KBM-7 (cell line): Measurements from ENCODE around the gene GNB1.
"Not testable (repeated sequence)": the region's sequence is repeated elsewhere in the genome, so short reads cannot be mapped to it uniquely, and the experiment has no call there.

Source experiments
- DNase-seq: peaks from one replicate; pipeline ENCODE4 v3.0.0-alpha.2; 2015
- in situ Hi-C: fragments of 300-500 bp; cut with MboI; formaldehyde crosslinking; loops from 2 replicates; pipeline ENCODE4 v1.14.3; 2020; ENCODE audit warnings: low sequenced_read_pairs, low pct_unique_long_range_greater_than_20kb, mixed read lengths

GNB1 gene

GRCh38 chr1:1873186-1873585 lies 17.7 kb downstream of the GNB1 start:
- DNase-seq, result no peak
- in situ Hi-C loops, result no loop called here

- in situ Hi-C loops, result no loop called here
- no peak for DNase-seq
These were observed 18.4 kb downstream of the GNB1 start for GRCh38 chr1:1872329-1872994.

GRCh38 chr1:1869469-1869868 lies 21.4 kb downstream of the GNB1 start:
- in situ Hi-C loops, result no loop called here
- DNase-seq, result peak; percentile 66

DNA sequence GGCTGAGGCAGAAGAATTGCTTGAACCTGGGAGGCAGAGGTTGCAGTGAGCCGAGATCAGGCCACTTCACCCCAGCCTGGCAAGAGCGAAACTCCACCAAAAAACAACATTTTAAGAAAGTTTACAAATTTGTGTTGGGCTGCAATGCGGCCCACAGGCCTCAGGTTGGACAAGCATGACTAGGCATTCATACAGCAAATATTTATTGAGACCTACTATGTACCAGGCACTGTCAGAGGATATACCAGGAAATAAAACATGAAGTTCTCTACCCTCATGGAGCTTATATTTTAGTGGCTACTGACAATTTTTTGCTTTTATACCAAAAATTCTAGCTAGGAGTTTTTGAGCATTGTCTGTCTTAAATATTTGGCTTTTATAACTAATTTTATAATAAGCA lies 23.7 kb downstream of the GNB1 start:
- in situ Hi-C loops, result no loop called here
- DNase-seq, result no peak

- in situ Hi-C loops, result no loop called here
- no peak for DNase-seq
These were observed 27.9 kb downstream of the GNB1 start for GRCh38 chr1:1862905-1863547.

GRCh38 chr1:1861761-1862310 lies 29.1 kb downstream of the GNB1 start:
- in situ Hi-C loops, DNase-seq: not testable (repeated sequence)

DNA sequence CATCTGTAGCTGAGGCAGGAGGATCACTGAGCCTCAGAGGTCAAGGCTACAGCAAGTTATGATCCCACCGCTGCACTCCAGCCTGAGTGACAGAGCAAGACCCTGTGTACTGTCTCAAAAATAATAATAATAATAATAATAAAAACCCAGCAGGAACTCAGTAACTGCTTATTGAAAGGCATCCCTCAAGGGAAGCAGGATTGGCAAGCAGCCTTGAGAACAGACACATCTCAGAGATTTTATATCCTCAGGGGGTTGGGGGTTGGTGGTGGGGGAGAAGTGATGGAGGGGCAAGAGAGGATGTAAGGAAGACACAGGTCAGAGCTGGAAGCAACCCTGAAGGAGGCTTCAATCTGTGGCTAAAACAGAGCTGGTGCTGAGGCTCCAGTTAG lies 29.6 kb downstream of the GNB1 start:
- DNase-seq, result no peak
- in situ Hi-C loops, result no loop called here

DNA sequence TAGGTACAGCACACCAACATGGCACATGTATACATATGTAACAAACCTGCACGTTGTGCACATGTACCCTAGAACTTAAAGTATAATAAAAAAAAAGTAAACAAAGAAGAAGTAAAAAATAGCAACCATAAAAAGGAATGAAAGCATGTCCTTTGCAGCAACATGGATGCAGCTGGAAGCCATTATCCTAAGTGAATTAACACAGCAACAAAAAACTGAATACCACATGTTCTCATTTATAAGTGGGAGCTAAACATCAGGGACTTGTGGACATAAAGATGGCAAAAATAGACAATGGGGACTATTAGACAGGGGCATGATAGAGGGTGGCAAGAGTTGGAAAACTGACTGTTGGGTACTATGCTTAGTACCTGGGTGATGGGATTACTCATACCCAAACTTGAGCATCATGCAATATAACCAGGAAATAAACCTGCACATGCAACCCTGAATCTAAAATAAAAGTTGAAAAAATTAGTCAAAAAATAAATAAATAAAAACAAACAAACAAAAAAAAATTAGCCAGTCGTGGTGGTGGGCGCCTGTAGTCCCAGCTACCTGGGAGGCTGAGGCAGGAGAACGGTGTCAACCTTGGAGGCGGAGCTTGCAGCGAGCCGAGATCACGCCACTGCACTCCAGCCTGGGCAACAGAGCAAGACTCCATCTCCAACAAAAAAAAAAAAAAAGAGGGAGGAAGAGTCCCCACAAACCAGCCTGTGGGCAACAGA lies 30.8 kb downstream of the GNB1 start:
- in situ Hi-C loops, DNase-seq: not testable (repeated sequence)

GRCh38 chr1:1858382-1859086 lies 32.4 kb downstream of the GNB1 start:
- peak; percentile 34 for DNase-seq
- in situ Hi-C loops, result no loop called here

DNA sequence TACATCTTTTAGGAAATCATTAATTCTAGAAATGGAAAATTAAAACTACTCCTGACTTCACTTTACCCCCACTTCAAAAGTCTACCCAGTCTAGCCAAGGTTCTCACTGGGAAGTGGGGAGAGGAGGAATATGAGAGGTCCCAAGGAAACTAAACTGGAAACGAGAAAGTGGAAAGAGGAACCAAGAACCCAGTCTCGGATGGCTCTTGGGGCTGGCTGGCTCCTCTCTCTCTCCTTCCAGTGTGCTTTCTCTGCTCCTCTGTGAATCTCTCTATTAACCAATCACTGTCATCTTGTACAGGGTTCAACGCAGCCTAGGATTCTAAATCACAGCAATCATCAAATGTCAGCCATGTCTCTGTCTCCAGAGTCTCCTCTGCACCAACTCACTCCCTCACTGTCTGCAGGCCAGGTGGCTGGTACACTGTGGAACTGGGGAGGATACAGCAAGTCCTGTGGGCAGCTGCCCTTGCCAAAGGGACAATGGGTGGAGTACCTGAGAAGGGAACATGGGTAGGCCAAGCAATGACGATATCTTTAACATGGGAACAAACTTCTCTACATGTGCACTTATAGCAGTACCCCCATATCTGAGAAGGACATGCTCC lies 33.7 kb downstream of the GNB1 start:
- in situ Hi-C loops, result no loop called here
- DNase-seq, result no peak

GRCh38 chr1:1856161-1856560 lies 34.7 kb downstream of the GNB1 start:
- DNase-seq, in situ Hi-C loops: not testable (repeated sequence)

DNA sequence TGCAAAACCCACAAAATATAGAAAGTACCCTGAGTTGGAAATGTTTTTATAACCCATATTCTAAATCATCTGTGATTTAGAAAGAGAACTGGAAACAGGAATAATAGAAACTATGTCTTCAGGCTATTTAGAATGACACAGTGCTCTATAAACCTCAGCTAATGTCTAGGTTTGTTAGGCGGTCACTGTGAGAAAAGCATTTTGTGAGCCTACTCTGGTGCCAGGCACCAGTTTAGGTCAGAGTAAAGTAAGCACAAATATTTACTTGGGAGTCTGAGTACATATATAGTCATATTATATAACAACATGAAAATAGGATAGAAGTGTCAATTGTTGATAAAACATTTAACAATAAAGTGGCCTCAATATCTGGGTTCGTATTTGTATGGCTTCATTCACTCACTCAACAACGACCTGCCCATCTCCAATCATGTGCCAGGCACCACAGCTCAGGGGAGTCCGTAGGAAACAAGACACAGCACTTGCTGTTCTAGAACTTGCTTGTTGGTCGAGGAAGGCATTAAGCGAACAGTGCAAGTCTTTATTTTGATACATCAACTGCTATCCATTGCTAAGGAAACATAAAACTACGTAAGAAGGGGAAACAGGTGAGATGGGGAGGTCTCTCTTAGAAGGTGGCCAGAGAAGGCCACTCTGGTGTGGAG lies 37.2 kb downstream of the GNB1 start:
- no peak for DNase-seq
- in situ Hi-C loops, result no loop called here

GRCh38 chr1:1852619-1853414 lies 38.1 kb downstream of the GNB1 start:
- DNase-seq, result no peak
- in situ Hi-C loops, result no loop called here

GRCh38 chr1:1847890-1848289 lies 43.0 kb downstream of the GNB1 start:
- in situ Hi-C loops, result no loop called here
- no peak for DNase-seq

DNA sequence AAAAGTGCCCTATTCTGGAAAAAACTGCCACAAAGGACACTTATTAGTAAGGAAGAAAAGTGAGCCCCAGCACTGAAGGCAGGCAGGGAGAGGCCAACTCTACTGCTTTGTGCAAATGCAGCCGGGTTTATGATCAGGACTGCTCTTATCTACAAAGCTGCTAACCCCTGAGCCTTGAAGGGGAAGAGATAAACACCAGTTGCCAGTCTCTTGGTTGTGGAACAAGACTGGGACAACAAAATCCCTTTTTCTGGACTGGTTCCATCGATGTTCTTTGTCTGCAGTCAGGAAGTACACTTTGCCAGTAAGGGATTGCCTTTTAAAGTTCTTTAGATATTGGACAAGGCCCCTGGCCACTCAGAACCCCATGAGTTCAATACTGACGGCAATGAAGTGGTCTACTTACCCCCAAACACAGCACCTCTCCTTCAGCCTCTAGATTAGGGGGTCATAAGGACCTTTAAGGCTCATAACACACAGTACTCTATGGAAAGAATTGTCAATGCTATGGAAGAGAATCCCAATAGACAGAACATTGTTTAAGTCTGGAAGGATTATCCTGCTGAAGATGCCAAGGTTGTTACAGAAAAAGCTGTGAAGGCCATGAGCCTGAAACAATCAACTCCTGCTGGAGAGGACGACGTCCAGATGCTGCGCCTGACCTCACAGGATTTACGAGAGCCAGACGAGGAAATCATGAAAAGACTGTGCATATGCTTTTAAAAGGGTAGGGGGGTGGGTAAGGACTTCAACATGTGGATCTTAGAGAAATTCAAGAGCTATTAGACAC lies 43.6 kb downstream of the GNB1 start:
- in situ Hi-C loops, result no loop called here
- DNase-seq, result no peak

GRCh38 chr1:1846386-1846918 lies 44.4 kb downstream of the GNB1 start:
- DNase-seq, result no peak
- in situ Hi-C loops, result no loop called here
